Suppressor macrophage treated with lipopolysaccharide for 1 hour (primary cell): Measurements from ENCODE around the gene VIPR1.

Experiments used
- DNase-seq, 3 donors: peaks; one replicate each; pipeline ENCODE4 v3.0.0-alpha.2; 2020 to 2022

VIPR1 gene

GRCh38 chr3:42495393-42495792, 7.0 kb upstream of the VIPR1 start:
- DNase-seq, result no peak

GRCh38 chr3:42497009-42497731, 5.3 kb upstream of the VIPR1 start:
- no peak for DNase-seq

DNA sequence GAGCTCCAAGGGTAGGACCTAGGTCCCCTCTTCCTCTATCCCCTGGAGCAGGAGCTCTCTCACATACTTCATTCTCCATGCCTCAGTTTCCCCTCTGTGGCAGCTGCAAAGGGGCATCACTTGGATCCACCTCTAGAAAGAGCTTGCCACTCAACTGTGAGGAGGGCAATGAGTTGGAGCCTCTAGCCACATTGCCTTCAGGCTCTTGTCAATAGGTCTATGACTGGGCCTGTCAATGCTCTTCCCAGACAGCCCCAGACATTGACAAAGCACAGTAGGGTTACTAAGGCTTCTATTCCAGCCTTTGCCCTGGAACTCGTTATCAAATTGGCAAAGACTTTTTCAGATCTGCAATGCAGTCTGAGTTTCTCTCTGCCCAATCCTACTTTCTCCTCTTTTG, 4.4 kb upstream of the VIPR1 start:
- no peak for DNase-seq

DNA sequence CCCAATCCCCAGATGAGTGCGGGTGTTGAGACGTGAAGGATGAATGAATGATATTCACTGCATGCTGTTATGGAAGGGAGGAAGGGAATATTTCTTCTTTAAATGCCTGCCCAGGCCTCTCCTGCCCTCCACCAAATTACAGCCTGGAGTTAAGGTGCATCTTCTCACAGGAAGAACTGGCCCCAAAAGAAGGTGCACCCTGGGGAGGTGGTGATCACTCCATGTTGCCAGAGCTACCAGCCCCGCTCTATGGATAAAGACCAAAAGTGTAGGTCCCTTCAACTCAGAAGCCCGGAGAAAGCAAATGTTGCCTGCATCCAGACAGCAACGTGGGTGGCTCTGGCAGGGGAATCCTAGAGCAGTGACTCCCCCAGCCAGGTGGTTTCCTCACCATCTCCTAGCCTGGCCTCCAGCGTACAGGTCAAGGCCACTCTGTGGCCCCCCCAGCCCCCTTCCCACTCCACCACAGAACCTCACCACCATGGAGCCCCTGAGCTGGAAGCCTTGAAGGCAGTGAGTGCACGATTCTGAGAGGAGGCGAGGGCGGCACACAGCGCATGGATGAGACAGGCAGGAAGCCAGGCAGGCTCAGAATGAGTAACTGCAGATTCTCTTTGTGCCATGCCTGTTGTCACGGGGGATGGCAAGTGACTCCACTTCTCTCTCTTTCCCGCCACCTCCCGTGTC, 3.5 kb upstream of the VIPR1 start:
- DNase-seq, result no peak

DNA sequence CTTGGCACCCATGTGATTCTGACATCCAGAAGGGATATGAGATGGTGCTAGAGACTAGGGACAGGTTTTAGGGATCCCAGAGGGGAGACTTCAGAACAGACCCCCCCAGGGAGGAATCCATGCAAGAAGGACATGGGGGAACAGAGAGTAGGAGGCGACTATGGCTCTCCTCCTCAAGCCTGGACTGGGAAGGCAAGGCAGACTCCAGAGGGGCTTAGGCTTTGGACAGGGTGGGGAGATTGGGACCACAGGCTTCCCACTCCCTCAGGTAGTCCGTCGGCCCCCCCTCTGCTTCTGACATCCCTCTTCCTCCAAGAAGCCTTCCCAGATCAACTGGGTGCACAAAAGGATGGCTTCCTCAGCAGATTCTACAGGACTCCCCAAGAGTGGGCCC, 3.0 kb upstream of the VIPR1 start:
- no peak for DNase-seq

- no peak for DNase-seq
Measured at GRCh38 chr3:42500091-42500490, 2.4 kb upstream of the VIPR1 start.

DNA sequence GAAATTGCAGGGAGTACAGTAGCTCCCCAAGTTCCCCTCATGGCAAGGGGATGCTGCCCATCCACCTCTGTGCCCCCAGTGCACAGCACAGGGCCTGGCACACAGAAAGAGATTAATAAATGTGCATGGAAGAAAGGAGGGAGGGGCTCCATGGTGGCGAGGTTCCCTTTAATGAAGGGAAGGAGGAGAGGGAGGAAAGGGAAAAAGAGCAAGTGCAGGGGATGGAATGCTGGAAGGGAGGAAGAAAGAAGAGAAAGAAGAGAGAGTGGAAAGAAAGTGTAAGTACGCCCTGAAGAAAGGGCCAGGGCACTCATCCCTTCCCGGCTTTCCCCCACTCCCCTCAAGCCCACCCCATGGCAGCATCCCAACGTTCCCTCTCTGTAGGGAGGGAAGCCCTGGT, 1.5 kb upstream of the VIPR1 start:
- no peak for DNase-seq

- no peak for DNase-seq
Measured at GRCh38 chr3:42501321-42501680, 1.1 kb upstream of the VIPR1 start.

GRCh38 chr3:42501681-42502428, 588 bp upstream of the VIPR1 start:
- DNase-seq, result peak; percentile 69 to 85 (median 74)

GRCh38 chr3:42503251-42503924, 945 bp downstream of the VIPR1 start:
- no peak for DNase-seq

DNA sequence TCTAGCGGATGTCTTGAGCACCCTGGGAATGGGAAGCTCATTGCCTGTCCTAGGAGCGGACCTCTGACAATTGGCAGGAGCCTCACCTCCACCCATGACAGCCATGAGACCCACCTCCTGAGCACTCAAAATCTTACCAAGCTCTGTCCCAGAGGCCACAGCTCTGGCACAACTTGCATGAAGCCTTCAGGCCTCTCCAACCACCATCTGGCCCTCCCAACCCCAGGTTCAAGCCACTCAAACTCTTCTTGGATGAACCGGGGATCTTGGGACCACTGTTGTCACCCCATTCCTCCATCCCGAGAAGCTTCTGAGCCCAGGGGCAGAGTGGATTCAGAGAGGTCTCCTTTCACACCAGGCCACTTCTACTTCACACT, 1.5 kb downstream of the VIPR1 start:
- DNase-seq, result no peak

DNA sequence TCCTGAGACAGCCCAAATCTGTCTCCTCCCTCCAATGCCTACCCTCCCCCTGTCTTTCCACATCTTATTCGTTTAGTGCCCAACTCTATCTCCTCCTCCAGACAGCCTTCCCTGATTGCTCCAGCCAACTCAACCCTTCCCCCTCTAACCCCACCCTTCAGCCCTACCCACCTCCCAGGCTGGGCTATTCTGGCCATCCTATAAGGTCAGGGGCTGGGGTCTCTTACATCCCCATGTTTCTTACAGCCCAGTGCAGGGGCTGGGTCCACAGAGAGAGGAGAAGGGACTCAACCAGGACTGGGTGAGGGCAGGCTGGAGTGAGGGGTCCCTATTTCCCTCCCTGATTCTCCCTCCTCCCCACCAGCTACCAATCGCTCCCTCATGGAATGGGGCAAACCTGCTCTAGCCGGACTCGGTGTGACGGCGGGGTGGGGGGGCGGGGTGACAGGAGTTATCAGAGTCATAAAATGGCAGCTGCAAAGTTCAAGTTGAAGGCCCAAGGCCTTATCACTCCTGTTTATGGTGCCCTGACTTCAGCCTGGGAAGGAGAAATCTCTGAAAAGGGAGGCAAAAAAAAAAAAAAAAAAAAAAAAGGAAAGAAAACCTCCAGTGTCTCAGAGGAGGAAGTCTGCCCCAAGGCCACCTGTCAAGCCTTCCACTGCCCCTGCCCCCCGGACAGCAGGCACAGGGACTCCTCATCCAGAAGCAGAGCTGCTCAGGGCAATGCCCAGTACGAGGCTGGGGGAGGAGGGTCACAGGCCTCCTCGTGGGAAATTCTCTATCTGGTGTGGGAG, 2.1 kb downstream of the VIPR1 start:
- DNase-seq, result no peak

DNA sequence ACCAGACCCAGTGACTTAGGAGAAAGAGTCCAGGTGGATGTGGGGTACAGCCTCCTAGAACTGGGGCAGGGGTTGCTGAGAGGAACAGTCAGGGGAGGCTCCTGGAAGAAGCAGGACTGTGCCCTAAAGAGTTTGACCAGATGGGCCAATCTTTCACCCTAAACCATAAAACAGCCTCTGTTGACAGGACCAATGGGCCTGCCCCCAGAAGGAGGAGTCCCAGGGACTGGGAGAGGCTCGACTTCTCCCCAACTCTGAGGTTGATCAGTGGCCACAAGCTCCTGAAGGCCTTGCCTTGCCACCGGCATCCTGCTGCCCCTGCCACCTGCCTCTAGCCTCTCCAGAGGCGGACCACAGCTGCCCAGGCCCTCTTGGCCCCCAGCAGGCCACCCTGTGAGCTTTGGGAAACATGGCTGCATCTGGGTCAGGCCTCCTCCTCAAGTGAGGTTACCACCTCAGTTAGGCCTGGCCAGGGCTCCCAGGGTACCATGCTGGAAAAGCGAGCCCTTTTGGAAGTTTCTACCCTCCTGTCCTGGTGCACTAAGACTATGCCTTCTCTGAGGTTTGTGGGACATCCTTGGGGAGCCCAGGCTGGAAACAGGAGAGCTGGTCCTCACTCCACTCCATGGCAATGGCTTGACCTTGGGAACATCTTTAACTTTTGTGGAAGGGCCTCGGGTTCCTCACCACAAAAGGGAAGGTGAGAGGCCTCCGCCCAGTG, 2.8 kb downstream of the VIPR1 start:
- DNase-seq, result no peak

DNA sequence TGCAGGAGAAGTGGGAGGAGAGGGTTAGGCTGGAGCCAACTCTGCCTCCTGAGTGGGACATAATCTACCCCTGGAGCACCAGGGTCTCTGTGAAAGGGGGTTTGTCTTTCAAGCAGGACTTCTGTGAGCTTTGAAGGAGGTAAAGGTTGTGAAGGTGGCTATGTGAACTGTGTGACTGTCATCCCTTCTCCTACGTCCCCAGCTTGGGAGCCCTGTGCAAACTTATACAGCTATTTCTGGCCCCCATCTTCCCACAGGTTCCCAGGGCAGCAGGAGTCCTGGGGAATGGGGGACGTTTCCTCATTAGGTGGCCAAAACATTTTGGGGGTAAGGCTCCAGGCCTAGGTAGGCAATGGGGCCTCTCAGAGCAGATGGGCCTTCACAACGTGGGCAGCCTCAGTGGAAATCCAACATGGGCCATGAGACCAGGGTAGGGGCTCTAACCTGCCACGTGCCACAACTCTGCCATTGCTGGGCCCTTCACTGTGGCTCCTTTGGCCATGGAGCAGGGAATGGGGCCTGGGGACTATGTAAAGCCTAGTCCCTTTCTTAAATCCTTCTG, 3.5 kb downstream of the VIPR1 start:
- DNase-seq, result no peak

DNA sequence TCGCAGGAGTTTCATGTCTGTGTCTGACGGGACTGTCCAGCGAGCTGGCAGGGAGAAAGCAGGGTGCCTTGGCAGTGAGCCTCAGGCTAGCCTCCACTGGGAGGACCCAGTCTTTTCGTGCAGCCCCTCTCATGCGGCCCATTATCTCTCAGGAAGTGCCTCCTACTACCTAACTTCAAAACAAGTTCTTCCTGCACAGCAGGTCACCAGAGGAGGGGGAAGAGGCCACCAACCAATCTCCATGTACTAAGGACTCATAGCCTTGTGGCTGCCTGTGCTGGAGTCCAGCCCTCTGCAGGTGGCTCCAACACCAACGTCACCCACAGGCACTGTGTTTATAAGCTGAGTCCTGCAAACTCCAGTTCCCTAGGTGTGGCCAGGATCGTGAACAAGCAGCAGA, 4.8 kb downstream of the VIPR1 start:
- DNase-seq, result no peak

GRCh38 chr3:42507761-42508335, 5.4 kb downstream of the VIPR1 start:
- peak in 2 of 3 donors; percentile 34 to 46 for DNase-seq

DNA sequence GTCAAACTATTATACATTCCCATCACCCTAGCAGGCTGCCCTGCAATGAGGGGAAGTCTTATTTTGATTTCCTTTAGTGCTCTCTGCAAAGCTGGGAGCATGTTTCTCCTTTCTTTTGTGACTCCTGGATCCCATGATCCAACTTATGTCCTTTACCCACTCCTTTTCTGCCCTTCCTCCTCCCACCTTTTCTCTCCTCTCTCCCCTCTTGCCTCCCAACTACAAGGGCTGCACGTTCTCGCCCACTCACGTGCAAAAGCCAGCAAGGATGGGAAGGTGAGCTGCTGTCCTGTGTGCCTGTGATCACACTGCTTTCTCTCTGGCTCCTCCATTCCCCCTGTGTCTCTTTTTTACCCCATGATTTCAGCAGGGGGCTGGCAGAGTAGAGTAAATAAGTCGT, 6.1 kb downstream of the VIPR1 start:
- no peak for DNase-seq

DNA sequence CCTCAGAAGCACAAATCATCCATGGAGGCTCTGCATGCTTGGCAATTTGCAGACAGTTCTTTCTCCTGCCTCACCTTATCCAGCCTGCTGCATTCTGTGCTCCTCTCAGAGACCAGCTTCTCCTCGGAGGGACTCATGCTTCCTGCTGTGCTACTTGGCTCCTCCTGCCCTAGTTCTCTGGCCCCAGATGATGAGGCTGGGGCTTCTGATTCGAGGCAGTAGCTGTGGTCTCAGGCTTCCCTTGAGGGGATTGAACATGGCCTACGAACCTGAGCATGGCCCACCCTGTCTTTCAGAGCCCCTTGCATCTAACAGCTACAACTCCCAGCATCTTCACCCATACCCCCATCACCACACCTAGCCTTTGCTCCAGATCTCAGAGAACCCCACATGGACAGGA, 6.7 kb downstream of the VIPR1 start:
- DNase-seq, result no peak

DNA sequence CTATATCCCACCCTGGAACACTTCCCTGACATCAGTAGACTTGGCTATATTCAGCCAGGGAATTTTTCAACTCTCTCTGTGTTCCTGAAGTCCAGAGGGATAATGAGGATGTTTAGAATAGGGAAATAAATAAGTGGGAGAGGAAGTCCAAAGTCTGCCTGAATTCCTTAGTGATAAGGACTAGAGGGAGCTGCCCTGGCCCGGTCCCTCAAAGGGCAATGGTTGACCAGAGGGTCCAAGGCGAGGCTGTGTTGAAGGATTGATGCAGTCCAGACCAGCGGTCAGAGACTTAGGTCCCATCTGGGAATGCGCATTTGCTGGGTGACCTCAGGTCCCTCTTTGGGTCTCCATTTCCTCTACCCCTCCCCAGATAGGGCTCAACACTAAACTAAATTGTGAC, 7.9 kb downstream of the VIPR1 start:
- no peak for DNase-seq

DNA sequence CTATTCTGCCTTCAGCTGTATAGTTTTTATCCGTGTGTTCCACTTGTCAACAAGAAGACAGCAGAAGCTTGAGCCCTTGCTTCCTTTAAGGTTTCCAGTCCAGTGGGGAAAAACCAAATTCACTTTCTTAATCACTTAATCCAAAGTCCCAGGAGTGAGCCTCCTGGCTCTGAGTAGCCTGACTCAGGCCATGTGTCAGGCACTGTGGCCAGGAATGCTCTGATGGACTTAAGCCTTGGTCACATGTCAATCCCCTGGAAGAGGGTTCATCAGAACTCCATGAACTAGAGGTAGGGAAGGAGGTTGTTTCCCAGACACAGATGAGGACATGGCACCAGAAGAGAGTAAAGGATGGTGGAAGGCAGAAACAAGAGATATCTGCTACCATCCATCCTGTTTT, 8.8 kb downstream of the VIPR1 start:
- no peak for DNase-seq

DNA sequence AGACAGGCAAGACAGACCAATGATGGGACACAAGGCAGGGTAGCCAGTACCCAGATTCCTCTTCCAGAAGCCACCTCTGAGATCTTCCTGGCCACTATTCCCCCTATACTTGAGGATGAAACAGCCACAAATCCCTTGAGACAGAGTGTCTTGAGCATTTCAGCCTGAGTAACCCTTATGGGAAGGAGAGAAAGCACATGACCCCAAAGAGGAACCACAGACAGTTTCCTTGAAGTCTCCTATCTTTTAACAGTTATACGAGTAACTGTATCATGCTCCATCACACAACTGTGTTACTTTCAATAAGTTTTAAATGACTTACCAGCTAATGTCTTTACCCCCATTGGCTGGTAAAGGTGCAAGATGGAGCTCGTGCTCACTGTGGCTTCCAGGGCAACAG, 9.3 kb downstream of the VIPR1 start:
- DNase-seq, result peak; percentile 43 to 54 (median 47)
